AG09309 (cell line): Measurements from ENCODE around the gene GPR31.

Experiments
- DNase-seq: peaks from one replicate; pipeline ENCODE4 v3.0.0-alpha.2; 2010; ENCODE audit warnings: low read depth
- H3K4me3 ChIP-seq: 2 replicates; pipeline ENCODE4 v1.5.1; 2011; ENCODE audit warnings: mild to moderate bottlenecking, low read depth, low read length, moderate library complexity; ENCODE audit not compliant: control insufficient read depth
- TF ChIP-seq, protein P1 (sequence below): IDR thresholded peaks from 2 replicates; pipeline ENCODE4 v1.5.1; 2011; ENCODE audit warnings: mild to moderate bottlenecking, low read depth, low read length, inconsistent platforms; ENCODE audit not compliant: insufficient read depth, control insufficient read depth; ENCODE audit errors: missing control alignments

Gene GPR31

DNA sequence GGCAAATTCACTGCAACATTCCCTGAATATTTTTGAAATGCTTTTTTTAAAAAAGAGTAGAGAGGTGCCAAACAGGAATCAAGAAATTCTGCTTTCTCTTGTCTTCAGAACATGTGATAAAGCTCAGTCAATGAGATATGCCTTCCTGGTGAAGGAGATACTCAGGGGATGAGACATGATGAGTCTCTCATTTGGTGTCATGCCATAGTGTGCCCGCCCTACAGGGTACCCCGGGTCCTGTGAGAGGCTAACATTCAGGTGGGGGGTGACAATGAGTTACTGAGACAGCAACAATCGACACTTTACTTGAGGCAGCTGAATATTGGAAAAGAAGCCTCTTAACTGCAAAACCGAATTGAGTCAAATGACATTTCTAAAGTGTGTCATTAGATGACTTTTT lies 28.2 kb downstream of the GPR31 start:
- H3K4me3 ChIP-seq = no peak overlapping the region
- DNase-seq = no peak
- TF ChIP-seq, protein P1, sequence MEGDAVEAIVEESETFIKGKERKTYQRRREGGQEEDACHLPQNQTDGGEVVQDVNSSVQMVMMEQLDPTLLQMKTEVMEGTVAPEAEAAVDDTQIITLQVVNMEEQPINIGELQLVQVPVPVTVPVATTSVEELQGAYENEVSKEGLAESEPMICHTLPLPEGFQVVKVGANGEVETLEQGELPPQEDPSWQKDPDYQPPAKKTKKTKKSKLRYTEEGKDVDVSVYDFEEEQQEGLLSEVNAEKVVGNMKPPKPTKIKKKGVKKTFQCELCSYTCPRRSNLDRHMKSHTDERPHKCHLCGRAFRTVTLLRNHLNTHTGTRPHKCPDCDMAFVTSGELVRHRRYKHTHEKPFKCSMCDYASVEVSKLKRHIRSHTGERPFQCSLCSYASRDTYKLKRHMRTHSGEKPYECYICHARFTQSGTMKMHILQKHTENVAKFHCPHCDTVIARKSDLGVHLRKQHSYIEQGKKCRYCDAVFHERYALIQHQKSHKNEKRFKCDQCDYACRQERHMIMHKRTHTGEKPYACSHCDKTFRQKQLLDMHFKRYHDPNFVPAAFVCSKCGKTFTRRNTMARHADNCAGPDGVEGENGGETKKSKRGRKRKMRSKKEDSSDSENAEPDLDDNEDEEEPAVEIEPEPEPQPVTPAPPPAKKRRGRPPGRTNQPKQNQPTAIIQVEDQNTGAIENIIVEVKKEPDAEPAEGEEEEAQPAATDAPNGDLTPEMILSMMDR = no peak

DNA sequence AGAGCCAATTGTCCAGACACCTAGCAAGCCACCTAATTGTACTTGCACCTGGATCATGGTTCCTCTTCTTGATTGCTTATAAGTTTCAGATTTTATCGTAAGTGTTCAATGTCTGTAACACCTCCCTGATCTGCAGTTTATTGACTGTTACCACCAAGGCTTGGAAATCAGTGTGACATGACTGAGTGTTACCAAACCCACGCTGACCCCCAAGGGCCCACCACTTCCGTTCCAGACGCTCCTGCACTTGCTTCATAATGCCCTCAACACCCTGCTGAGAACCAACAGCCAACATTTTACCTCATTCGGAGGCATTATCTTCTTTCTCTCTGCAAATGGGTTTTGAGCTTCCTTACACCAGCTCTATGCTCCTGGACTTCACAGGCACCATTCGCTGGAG lies 28.6 kb downstream of the GPR31 start:
- TF ChIP-seq, protein P1 = no peak
- no peak for DNase-seq

DNA sequence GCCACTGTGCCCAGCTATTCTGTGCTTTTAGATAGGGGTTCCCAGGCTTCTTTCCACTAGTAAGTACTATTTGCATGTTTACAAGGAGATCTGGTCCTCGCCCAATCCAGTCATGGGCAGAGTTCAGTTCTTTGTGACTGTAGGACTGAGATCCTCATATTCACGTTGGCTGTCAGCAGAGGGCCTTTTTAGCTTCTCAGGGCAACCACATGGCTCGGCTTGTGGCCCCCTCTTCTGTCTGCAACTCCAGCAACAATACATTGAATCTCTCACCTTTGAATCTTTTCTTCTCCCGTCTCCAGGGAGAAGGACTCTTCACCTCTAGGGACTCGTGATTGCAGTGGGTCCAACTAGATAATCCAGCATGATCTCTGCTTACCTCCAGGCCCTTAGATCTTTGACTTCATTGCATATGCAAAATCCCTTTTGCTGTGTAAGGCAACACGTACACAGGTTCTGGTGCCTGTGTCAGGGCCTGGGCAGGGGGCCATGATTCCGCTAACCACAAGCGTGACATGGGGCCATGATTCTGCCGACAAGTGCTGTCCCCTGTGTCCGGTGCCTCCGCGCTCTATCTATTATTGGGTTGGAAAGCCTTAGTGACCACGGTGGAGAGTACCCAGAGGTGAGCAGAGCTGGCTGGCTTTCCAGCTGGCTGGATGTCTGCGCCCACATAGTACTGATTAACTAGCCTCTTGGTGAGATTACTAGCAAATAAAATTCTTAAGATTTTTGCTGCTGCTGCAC lies 29.8 kb downstream of the GPR31 start:
- no peak for DNase-seq
- TF ChIP-seq, protein P1 = no peak
- H3K4me3 ChIP-seq = no peak overlapping the region

More for the DNA sequence above, 28.6 kb downstream of the GPR31 start:
- no peak overlapping the region for H3K4me3 ChIP-seq

DNA sequence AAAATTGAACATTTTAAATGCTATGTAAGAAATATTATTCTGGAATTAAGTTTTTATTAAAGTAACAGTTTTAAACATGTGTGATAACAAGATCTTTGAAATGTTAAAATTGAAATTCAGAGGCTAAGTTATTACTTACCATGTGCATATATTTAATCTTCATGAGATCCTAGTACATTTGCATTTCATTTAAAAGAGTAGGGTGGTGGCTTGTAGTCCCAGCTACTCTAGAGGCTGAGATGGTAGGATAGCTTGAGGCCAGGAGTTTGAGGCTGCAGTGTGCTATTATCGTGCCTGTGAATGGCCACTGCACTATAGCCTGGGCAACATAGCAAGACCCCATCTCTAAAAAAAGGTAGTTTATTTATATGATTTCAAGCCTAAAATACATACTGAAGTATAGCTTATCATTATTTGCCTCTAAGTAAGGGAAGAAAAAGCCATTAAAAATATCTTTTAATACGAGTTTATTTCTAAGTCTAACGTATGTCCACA lies 31.9 kb downstream of the GPR31 start:
- TF ChIP-seq, protein P1 = no peak
- no peak overlapping the region for H3K4me3 ChIP-seq
- no peak for DNase-seq

DNA sequence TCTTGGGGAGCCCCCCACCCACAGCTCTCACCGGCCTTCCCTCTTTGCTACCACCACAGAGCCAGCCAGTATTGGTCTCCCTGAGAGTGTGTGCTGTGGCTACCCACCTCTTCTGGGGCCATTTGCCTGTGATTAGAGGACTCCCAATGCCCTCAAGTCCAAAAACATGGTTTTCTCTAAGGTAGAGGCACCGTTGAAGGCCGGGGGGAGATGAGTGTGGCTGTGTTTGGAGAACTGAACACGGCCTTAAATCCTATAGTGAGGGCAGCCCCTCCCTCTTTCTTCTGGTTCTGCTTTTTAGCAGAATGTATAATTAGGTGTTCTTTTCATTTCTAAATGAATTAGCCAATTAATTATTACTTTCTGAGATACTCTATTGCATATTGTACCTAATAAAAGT lies 32.4 kb downstream of the GPR31 start:
- no peak for DNase-seq
- H3K4me3 ChIP-seq = no peak overlapping the region
- TF ChIP-seq, protein P1 = no peak

DNA sequence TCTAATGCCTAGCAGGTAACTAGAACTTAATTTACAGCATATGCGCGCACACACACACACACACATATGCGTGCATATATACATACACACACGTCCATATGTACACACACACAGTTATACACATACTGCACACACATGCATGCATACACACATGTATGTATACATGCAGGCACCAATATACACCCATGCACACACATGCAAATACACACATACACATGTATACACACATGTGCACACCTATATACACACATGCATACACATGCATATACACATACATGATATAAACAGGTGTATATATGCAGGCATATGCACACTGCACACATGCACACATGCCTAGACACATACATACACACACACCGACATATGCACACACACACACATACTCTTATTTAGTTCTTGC lies 33.0 kb downstream of the GPR31 start:
- no peak overlapping the region for H3K4me3 ChIP-seq
- TF ChIP-seq, protein P1 = no peak
- DNase-seq = no peak
